ENCODE results near the gene ASTL.
"Not testable (repeated sequence)": the region's sequence is repeated elsewhere in the genome, so short reads cannot be mapped to it uniquely, and the experiment has no call there.

Gene ASTL

GRCh38 chr2:96138179-96139145, at the start of gene ASTL:
ASTL (minus strand) TSS chr2:96138502; CDS start chr2:96138436, 66 bp downstream.
- peak; percentile 76 for DNase-seq

- no peak for DNase-seq
These were observed 48.3 kb upstream of the ASTL start for GRCh38 chr2:96186562-96186961.

GRCh38 chr2:96185516-96185915, 47.2 kb upstream of the ASTL start:
- no peak for DNase-seq

- DNase-seq = no peak
These were observed 46.7 kb upstream of the ASTL start for GRCh38 chr2:96184989-96185388.

- DNase-seq = no peak
These were observed 45.9 kb upstream of the ASTL start for GRCh38 chr2:96184188-96184587.

- DNase-seq = no peak
These were observed 43.2 kb upstream of the ASTL start for GRCh38 chr2:96181529-96181928.

GRCh38 chr2:96180521-96180920, 42.2 kb upstream of the ASTL start:
- no peak for DNase-seq

GRCh38 chr2:96180002-96180401, 41.7 kb upstream of the ASTL start:
- no peak for DNase-seq

- DNase-seq = no peak
These were observed 38.4 kb upstream of the ASTL start for GRCh38 chr2:96176661-96177060.

GRCh38 chr2:96175951-96176350, 37.6 kb upstream of the ASTL start:
- DNase-seq = no peak

- DNase-seq = peak; percentile 86
These were observed 36.2 kb upstream of the ASTL start for GRCh38 chr2:96174251-96175144.

- DNase-seq = no peak
These were observed 33.5 kb upstream of the ASTL start for GRCh38 chr2:96171831-96172230.

GRCh38 chr2:96170626-96171025, 32.3 kb upstream of the ASTL start:
- DNase-seq = no peak

GRCh38 chr2:96169868-96170507, 31.7 kb upstream of the ASTL start:
- no peak for DNase-seq

- DNase-seq = no peak
These were observed 29.2 kb upstream of the ASTL start for GRCh38 chr2:96167407-96168013.

- peak; percentile 77 for DNase-seq
These were observed 26.3 kb upstream of the ASTL start for GRCh38 chr2:96164459-96165184.

GRCh38 chr2:96163768-96164429, 25.6 kb upstream of the ASTL start:
- peak; percentile 72 for DNase-seq

GRCh38 chr2:96163415-96163767, 25.1 kb upstream of the ASTL start:
- no peak for DNase-seq

- peak; percentile 44 for DNase-seq
These were observed 23.6 kb upstream of the ASTL start for GRCh38 chr2:96161898-96162297.

GRCh38 chr2:96160366-96160765, 22.1 kb upstream of the ASTL start:
- DNase-seq = not testable (repeated sequence)

GRCh38 chr2:96159084-96159830, 21.0 kb upstream of the ASTL start:
- peak; percentile 36 for DNase-seq

Measured in CD4-positive, alpha-beta T cell treated with Interleukin-12 subunit alpha and Interleukin-12 subunit beta, for 1 hour (primary cell).